KG1 (cell line): ENCODE results near the gene CRYBB3.
"Not testable (repeated sequence)": the region's sequence is repeated elsewhere in the genome, so short reads cannot be mapped to it uniquely, and the experiment has no call there.

ENCODE experiments used
- DNase-seq: peaks from one replicate; lab custom pipeline; 2025; lab: John Stamatoyannopoulos, UW

CRYBB3 gene

GRCh38 chr22:25207553-25208157 lies 8.0 kb downstream of the CRYBB3 start:
- DNase-seq, result no peak

- no peak for DNase-seq
Observed at GRCh38 chr22:25208328-25208727, 8.7 kb downstream of the CRYBB3 start.

- DNase-seq, result no peak
Observed at GRCh38 chr22:25208743-25209505, 9.3 kb downstream of the CRYBB3 start.

GRCh38 chr22:25210793-25211192 lies 11.1 kb downstream of the CRYBB3 start:
- DNase-seq, result no peak

- no peak for DNase-seq
Observed at GRCh38 chr22:25212337-25212736, 12.7 kb downstream of the CRYBB3 start.

- no peak for DNase-seq
Observed at GRCh38 chr22:25213221-25213620, 13.6 kb downstream of the CRYBB3 start.

- no peak for DNase-seq
Observed at GRCh38 chr22:25216230-25216629, 16.6 kb downstream of the CRYBB3 start.

GRCh38 chr22:25219211-25219689 lies 19.6 kb downstream of the CRYBB3 start, which contains the start of gene CRYBB2:
Gene CRYBB2 (plus strand): TSS chr22:25219639. CDS start chr22:25221430, 1,791 bp downstream.
- no peak for DNase-seq

- DNase-seq, result no peak
Observed at GRCh38 chr22:25219948-25220442, 20.3 kb downstream of the CRYBB3 start.

GRCh38 chr22:25221790-25222189 lies 22.1 kb downstream of the CRYBB3 start:
- DNase-seq, result no peak

GRCh38 chr22:25223269-25223850 lies 23.7 kb downstream of the CRYBB3 start:
- no peak for DNase-seq

- DNase-seq, result no peak
Observed at GRCh38 chr22:25228822-25229221, 29.2 kb downstream of the CRYBB3 start.

GRCh38 chr22:25230760-25231159 lies 31.1 kb downstream of the CRYBB3 start:
- not testable (repeated sequence) for DNase-seq

- DNase-seq, result no peak
Observed at GRCh38 chr22:25232301-25232700, 32.6 kb downstream of the CRYBB3 start.

GRCh38 chr22:25233706-25234105 lies 34.0 kb downstream of the CRYBB3 start:
- DNase-seq, result not testable (repeated sequence)

GRCh38 chr22:25235547-25236290 lies 36.1 kb downstream of the CRYBB3 start:
- DNase-seq, result peak; percentile 30

- DNase-seq, result no peak
Observed at GRCh38 chr22:25236417-25236816, 36.8 kb downstream of the CRYBB3 start.

GRCh38 chr22:25237503-25237902 lies 37.8 kb downstream of the CRYBB3 start:
- no peak for DNase-seq

GRCh38 chr22:25238058-25238457 lies 38.4 kb downstream of the CRYBB3 start:
- not testable (repeated sequence) for DNase-seq

- DNase-seq, result not testable (repeated sequence)
Observed at GRCh38 chr22:25255169-25255568, 55.5 kb downstream of the CRYBB3 start.
